ENCODE measurements around the gene ZNF567.

ZNF567 gene

GRCh38 chr19:36672368-36672767, 15.0 kb upstream of the ZNF567 start:
- H3K9me2 ChIP-seq (replicated peaks; ENCODE audit: control insufficient read depth, low read length), result no peaks in the 10 kb centered on the region
- H3K9me3 ChIP-seq (ENCODE audit: control insufficient read depth, insufficient read depth, low read length), result peaks cover 18% of the 10 kb centered on the region; the same call in 1 of the 2 replicates
- no peaks in the 10 kb centered on the region for H3K4me1 ChIP-seq (ENCODE audit: control insufficient read depth, low read length)
- no peaks in the 10 kb centered on the region for H3K27me3 ChIP-seq (ENCODE audit: control insufficient read depth, low read length)
- H3K4me2 ChIP-seq (ENCODE audit: low read length), result no peak overlapping the region
- TF ChIP-seq EZH2phosphoT487 (IDR thresholded peaks at IDR 0.05; ENCODE audit: borderline replicate concordance, low read length), result no peak
- TF ChIP-seq, protein P1, sequence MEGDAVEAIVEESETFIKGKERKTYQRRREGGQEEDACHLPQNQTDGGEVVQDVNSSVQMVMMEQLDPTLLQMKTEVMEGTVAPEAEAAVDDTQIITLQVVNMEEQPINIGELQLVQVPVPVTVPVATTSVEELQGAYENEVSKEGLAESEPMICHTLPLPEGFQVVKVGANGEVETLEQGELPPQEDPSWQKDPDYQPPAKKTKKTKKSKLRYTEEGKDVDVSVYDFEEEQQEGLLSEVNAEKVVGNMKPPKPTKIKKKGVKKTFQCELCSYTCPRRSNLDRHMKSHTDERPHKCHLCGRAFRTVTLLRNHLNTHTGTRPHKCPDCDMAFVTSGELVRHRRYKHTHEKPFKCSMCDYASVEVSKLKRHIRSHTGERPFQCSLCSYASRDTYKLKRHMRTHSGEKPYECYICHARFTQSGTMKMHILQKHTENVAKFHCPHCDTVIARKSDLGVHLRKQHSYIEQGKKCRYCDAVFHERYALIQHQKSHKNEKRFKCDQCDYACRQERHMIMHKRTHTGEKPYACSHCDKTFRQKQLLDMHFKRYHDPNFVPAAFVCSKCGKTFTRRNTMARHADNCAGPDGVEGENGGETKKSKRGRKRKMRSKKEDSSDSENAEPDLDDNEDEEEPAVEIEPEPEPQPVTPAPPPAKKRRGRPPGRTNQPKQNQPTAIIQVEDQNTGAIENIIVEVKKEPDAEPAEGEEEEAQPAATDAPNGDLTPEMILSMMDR (IDR thresholded peaks at IDR 0.05; ENCODE audit: low read depth, low read length, poor library complexity, severe bottlenecking), result no peak
- H3K27ac ChIP-seq (ENCODE audit: low read depth, low read length), result no peak overlapping the region
- no peaks in the 10 kb centered on the region for H3K36me3 ChIP-seq (ENCODE audit: control insufficient read depth, low read length)
- no peaks in the 10 kb centered on the region for H3F3A ChIP-seq (ENCODE audit: control insufficient read depth, insufficient read depth)
- no peaks in the 10 kb centered on the region for H4K20me1 ChIP-seq (ENCODE audit: control insufficient read depth, insufficient read depth, low read depth, low read length)
- H3K79me2 ChIP-seq (ENCODE audit: control insufficient read depth, low read length), result no peaks in the 10 kb centered on the region
- H3K4me3 ChIP-seq (ENCODE audit: low read length), result no peak overlapping the region

- Histone ChIP-seq H3K36me3 (ENCODE audit: control insufficient read depth, low read length) (no peaks in the 10 kb centered on the region), H3K79me2 (ENCODE audit: control insufficient read depth, low read length) (no peaks in the 10 kb centered on the region), H4K20me1 (ENCODE audit: control insufficient read depth, insufficient read depth, low read depth, low read length) (no peaks in the 10 kb centered on the region), H3K4me2 (ENCODE audit: low read length) (no peak overlapping the region), H3F3A (ENCODE audit: control insufficient read depth, insufficient read depth) (no peaks in the 10 kb centered on the region), H3K9me2 (replicated peaks; ENCODE audit: control insufficient read depth, low read length) (no peaks in the 10 kb centered on the region), H3K27me3 (ENCODE audit: control insufficient read depth, low read length) (no peaks in the 10 kb centered on the region), H3K4me3 (ENCODE audit: low read length) (no peak overlapping the region), H3K9me3 (ENCODE audit: control insufficient read depth, insufficient read depth, low read length) (peaks cover 8% of the 10 kb centered on the region; the same call in 1 of the 2 replicates), H3K4me1 (ENCODE audit: control insufficient read depth, low read length) (no peaks in the 10 kb centered on the region), H3K27ac (ENCODE audit: low read depth, low read length) (no peak overlapping the region)
- TF ChIP-seq, protein P1 (IDR thresholded peaks at IDR 0.05; ENCODE audit: low read depth, low read length, poor library complexity, severe bottlenecking), result no peak
- no peak for TF ChIP-seq EZH2phosphoT487 (IDR thresholded peaks at IDR 0.05; ENCODE audit: borderline replicate concordance, low read length)
Measured at GRCh38 chr19:36674201-36674600, 13.2 kb upstream of the ZNF567 start.

- Histone ChIP-seq H3K4me1 (ENCODE audit: control insufficient read depth, low read length) (no peaks in the 10 kb centered on the region), H3K79me2 (ENCODE audit: control insufficient read depth, low read length) (no peaks in the 10 kb centered on the region), H3K27me3 (ENCODE audit: control insufficient read depth, low read length) (no peaks in the 10 kb centered on the region), H4K20me1 (ENCODE audit: control insufficient read depth, insufficient read depth, low read depth, low read length) (no peaks in the 10 kb centered on the region), H3K4me2 (ENCODE audit: low read length) (no peak overlapping the region), H3K4me3 (ENCODE audit: low read length) (no peak overlapping the region), H3K9me2 (replicated peaks; ENCODE audit: control insufficient read depth, low read length) (no peaks in the 10 kb centered on the region), H3K9me3 (ENCODE audit: control insufficient read depth, insufficient read depth, low read length) (peaks cover 5% of the 10 kb centered on the region; the same call in 1 of the 2 replicates), H3K27ac (ENCODE audit: low read depth, low read length) (no peak overlapping the region), H3K36me3 (ENCODE audit: control insufficient read depth, low read length) (no peaks in the 10 kb centered on the region), H3F3A (ENCODE audit: control insufficient read depth, insufficient read depth) (no peaks in the 10 kb centered on the region)
- TF ChIP-seq, protein P1 (IDR thresholded peaks at IDR 0.05; ENCODE audit: low read depth, low read length, poor library complexity, severe bottlenecking), result no peak
- no peak for TF ChIP-seq EZH2phosphoT487 (IDR thresholded peaks at IDR 0.05; ENCODE audit: borderline replicate concordance, low read length)
Measured at GRCh38 chr19:36679455-36679854, 8.0 kb upstream of the ZNF567 start.

Data from DOHH2 (cell line).